GM12892 (cell line): ENCODE measurements around the gene USP10.
"Not testable (repeated sequence)": the region's sequence is repeated elsewhere in the genome, so short reads cannot be mapped to it uniquely, and the experiment has no call there.

Experiments
- DNase-seq: peaks from one replicate; pipeline ENCODE4 v3.0.0; 2011; ENCODE audit not compliant: insufficient read length
- FAIRE-seq: peaks from 2 replicates; lab custom pipeline; 2011; peaks lifted over from hg19 to GRCh38; lab: Jason Lieb, UNC
- POLR2A ChIP-seq: IDR thresholded peaks from 2 replicates; pipeline ENCODE4 v1.6.1; 2011; ENCODE audit warnings: low read depth, low read length, control low read depth
- POLR2AphosphoS5 ChIP-seq: IDR thresholded peaks from 2 replicates; pipeline ENCODE4 v1.6.1; 2011; ENCODE audit warnings: low read depth, low read length, control low read depth
- TAF1 ChIP-seq: IDR thresholded peaks from 2 replicates; pipeline ENCODE4 v1.6.1; 2011; ENCODE audit warnings: low read depth, mild to moderate bottlenecking, control low read depth, low read length, borderline replicate concordance

The USP10 gene

GRCh38 chr16:84738255-84739038, 38.6 kb downstream of the USP10 start:
- peak; percentile 50 for DNase-seq
- TF ChIP-seq TAF1 (no peak), POLR2A (no peak), POLR2AphosphoS5 (no peak)
- peak; percentile 61 for FAIRE-seq

DNA sequence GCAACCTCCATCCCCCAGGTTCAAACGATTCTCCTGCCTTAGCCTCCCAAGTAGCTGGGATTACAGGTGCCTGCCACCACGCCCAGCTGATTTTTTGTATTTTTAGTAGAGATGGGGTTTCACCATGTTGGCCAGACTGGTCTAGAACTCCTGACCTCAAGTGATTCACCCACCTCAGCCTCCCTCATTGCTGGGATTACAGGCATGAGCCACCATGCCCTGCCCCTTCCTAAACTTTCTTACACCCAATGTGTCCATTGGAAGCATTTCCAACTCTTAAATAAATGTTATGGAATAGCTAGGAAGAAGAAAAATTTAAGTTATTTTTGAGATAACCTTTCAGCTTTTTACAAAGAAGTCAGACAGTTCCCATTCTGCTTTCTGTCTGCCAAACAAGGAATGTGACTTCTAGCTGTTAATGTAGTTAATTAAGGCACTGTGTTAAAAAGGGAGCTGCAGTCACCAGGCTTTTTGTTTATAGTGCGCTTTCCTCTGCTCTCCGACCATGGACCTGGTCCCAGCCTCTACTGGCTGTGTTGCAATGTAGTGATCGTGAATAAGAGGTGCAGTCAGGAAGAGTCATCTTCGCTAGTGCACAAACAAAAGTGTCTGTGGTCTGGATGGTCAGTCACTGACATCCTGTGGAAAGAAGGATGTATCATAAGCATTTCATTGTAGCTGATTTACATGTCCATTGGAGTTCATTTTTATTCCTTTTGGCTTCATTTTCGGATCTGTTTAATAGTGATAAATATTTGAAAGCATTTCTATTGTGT, 39.7 kb downstream of the USP10 start:
- DNase-seq, result no peak

GRCh38 chr16:84740596-84741116, 40.9 kb downstream of the USP10 start:
- FAIRE-seq (no peak), DNase-seq (no peak)
- TF ChIP-seq TAF1 (no peak), POLR2A (no peak), POLR2AphosphoS5 (no peak)

More for the DNA sequence above, 39.7 kb downstream of the USP10 start:
- FAIRE-seq, result no peak
- TF ChIP-seq POLR2A, result no peak
- TF ChIP-seq TAF1, result no peak
- TF ChIP-seq POLR2AphosphoS5, result no peak

GRCh38 chr16:84741340-84741830, 41.6 kb downstream of the USP10 start:
- no peak for DNase-seq
- no peak for TF ChIP-seq POLR2A
- no peak for TF ChIP-seq TAF1
- TF ChIP-seq POLR2AphosphoS5, result no peak
- FAIRE-seq, result no peak

GRCh38 chr16:84742641-84743092, 42.9 kb downstream of the USP10 start:
- FAIRE-seq, result no peak
- TF ChIP-seq POLR2A (no peak), POLR2AphosphoS5 (no peak), TAF1 (no peak)
- DNase-seq, result no peak

- DNase-seq (no peak), FAIRE-seq (no peak)
- TF ChIP-seq TAF1, result no peak
- TF ChIP-seq POLR2AphosphoS5, result no peak
- TF ChIP-seq POLR2A, result no peak
Observed at GRCh38 chr16:84746231-84746630, 46.4 kb downstream of the USP10 start.

- DNase-seq (no peak), FAIRE-seq (no peak)
Observed at GRCh38 chr16:84746875-84747274, 47.1 kb downstream of the USP10 start.

GRCh38 chr16:84748247-84748646, 48.4 kb downstream of the USP10 start:
- FAIRE-seq, DNase-seq: not testable (repeated sequence)

More at GRCh38 chr16:84746875-84747274, 47.1 kb downstream of the USP10 start:
- no peak for TF ChIP-seq TAF1

GRCh38 chr16:84749072-84749471, 49.3 kb downstream of the USP10 start:
- FAIRE-seq (no peak), DNase-seq (no peak)
- TF ChIP-seq TAF1 (no peak), POLR2A (no peak), POLR2AphosphoS5 (no peak)

DNA sequence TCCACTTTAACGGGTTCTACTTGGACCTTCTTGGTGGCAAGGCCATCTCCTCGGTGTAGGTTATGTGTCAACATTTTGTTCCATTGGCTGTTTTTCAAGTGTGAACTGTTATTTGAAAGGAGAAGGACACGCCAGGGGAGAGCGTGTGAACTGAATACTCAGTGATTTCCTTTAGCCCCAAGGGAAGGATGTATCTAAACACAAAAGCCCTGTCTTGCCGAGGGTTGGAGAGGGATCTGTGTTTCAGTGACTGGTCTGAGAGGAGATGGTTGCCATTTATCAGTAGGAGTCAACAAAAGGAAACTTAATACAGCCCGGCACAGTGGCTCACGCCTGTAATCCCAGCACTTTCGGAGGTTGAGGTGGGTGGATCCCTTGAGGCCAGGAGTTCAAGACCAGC, 50.0 kb downstream of the USP10 start:
- DNase-seq, result no peak
- TF ChIP-seq POLR2AphosphoS5 (no peak), TAF1 (no peak), POLR2A (no peak)
- no peak for FAIRE-seq

- FAIRE-seq (no peak), DNase-seq (no peak)
- TF ChIP-seq TAF1 (no peak), POLR2A (no peak), POLR2AphosphoS5 (no peak)
Observed at GRCh38 chr16:84750575-84750974, 50.8 kb downstream of the USP10 start.

- no peak for FAIRE-seq
- no peak for TF ChIP-seq POLR2AphosphoS5
- no peak for TF ChIP-seq TAF1
- no peak for TF ChIP-seq POLR2A
- DNase-seq, result no peak
Observed at GRCh38 chr16:84751241-84751640, 51.4 kb downstream of the USP10 start.

DNA sequence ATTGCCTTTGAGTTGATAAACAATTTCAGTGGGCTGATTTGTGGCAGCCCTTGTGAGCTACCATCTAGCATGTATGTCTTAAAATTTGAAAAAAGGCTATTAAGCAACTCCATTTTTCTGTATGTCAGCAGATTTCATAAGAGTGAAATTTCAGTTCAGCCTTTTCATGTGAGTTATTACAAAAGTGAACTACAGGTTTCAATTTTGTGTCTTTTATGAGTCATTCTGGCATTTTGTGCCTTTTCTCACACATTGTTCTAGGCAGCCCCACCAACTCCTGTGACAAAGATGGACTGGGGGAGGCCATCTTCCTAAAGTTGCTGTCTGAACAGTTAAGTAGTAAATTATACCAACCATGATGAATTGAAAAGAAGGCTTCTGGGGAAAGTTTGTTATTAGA, 52.1 kb downstream of the USP10 start:
- peak; percentile 29 for DNase-seq
- no peak for FAIRE-seq
- no peak for TF ChIP-seq TAF1
- TF ChIP-seq POLR2AphosphoS5, result no peak
- TF ChIP-seq POLR2A, result no peak
